HepG2 (cell line): ENCODE data around the gene AJUBA. TPM values are rescaled to one million over a fixed set of nuclear protein-coding genes. Genes with fewer than 3 reads are reported as not detected.

Experiments
- GPN1 ChIP-seq: sonication (generic); formaldehyde crosslinking; IDR thresholded peaks from 2 replicates; pipeline ENCODE4 v1.5.1; 2020; ENCODE audit warnings: missing genetic modification reagents, borderline replicate concordance
- KAT7 ChIP-seq: IDR thresholded peaks from 2 replicates; pipeline ENCODE4 v1.6.1; 2018; ENCODE audit warnings: borderline replicate concordance, missing compliant biosample characterization
- NR1H2 ChIP-seq: sonication (generic); formaldehyde crosslinking; IDR thresholded peaks from 2 replicates; pipeline ENCODE4 v1.8.1; 2022; ENCODE audit warnings: low read depth, missing genetic modification reagents, borderline replicate concordance
- PHF21A ChIP-seq: sonication (generic); formaldehyde crosslinking; IDR thresholded peaks from 2 replicates; pipeline ENCODE4 v1.5.0; 2020; ENCODE audit warnings: mild to moderate bottlenecking, missing genetic modification reagents
- SP4 ChIP-seq: sonication (generic); formaldehyde crosslinking; IDR thresholded peaks from 2 replicates; pipeline ENCODE4 v1.8.1; 2023; ENCODE audit warnings: mild to moderate bottlenecking, missing genetic modification reagents
- TOPORS ChIP-seq: sonication (generic); formaldehyde crosslinking; IDR thresholded peaks from 2 replicates; pipeline ENCODE4 v1.8.0; 2023; ENCODE audit warnings: mild to moderate bottlenecking, missing genetic modification reagents
- TSC22D2 ChIP-seq: sonication (generic); formaldehyde crosslinking; IDR thresholded peaks from 2 replicates; pipeline ENCODE4 v1.5.1; 2020; ENCODE audit warnings: missing genetic modification reagents, mild to moderate bottlenecking, borderline replicate concordance
- ZBED4 ChIP-seq: sonication (generic); formaldehyde crosslinking; IDR thresholded peaks from 2 replicates; pipeline ENCODE4 v1.4.0; 2020; ENCODE audit warnings: missing genetic modification reagents, borderline replicate concordance
- ZFP82 ChIP-seq: sonication (generic); formaldehyde crosslinking; IDR thresholded peaks from 2 replicates; pipeline ENCODE4 v1.5.1; 2020; ENCODE audit warnings: mild to moderate bottlenecking, missing genetic modification reagents, borderline replicate concordance
- ZMYM3 ChIP-seq: sonication (generic); formaldehyde crosslinking; IDR thresholded peaks from 2 replicates; pipeline ENCODE4 v1.5.1; 2020; ENCODE audit warnings: mild to moderate bottlenecking, missing genetic modification reagents
- ZNF354B ChIP-seq: sonication (generic); formaldehyde crosslinking; IDR thresholded peaks from 2 replicates; pipeline ENCODE4 v1.8.0; 2022; ENCODE audit warnings: mild to moderate bottlenecking, missing genetic modification reagents
- ZSCAN21 ChIP-seq: sonication (generic); formaldehyde crosslinking; IDR thresholded peaks from 2 replicates; pipeline ENCODE4 v1.8.0; 2022; ENCODE audit warnings: mild to moderate bottlenecking, missing genetic modification reagents, moderate library complexity, borderline replicate concordance
- polyA plus RNA-seq, 8 experiments: library from polyadenylated mRNA; depleted of rRNA in 3 of 8; stranded (reverse) in 7 of 8; unstranded in 1 of 8; fragments of >200 nt; fragmentation: Illumina TruSeq in 4 of 8; extraction: Trizol in 4 of 8; gene quantifications; 2 replicates each; pipeline versions ENCODE4 v1.2.1 to v1.2.3, GENCODE V29; 2011 to 2016; ENCODE audit warnings: low read depth in 4 of 8, missing spikeins in 1 of 8, mixed read lengths in 1 of 8; ENCODE audit not compliant: insufficient read depth in 1 of 8
- total RNA-seq, 5 experiments: library from RNA; depleted of rRNA; stranded (reverse); fragments of >200 nt; fragmentation: Illumina TruSeq; extraction: Trizol; gene quantifications; 2 replicates each; pipeline ENCODE4 v1.2.3, GENCODE V29; 2016; ENCODE audit warnings: low read depth in 1 of 5
- TF ChIP-seq, protein P1 (sequence below): sonication (generic); formaldehyde crosslinking; IDR thresholded peaks from 2 replicates; pipeline ENCODE4 v1.4.0; 2020; ENCODE audit warnings: missing genetic modification reagents
- TF ChIP-seq, protein P2 (sequence below): sonication (generic); formaldehyde crosslinking; IDR thresholded peaks from 2 replicates; pipeline ENCODE4 v1.9.0; 2021; ENCODE audit warnings: mild to moderate bottlenecking, missing genetic modification reagents

Gene AJUBA
- total and polyA plus RNA-seq, 2 of the 13 experiments (the other 11 are each of a cell fraction or from before 2014, with no cell fraction given): 157 to 241 TPM

- peak; percentile 64; the same call in 1 of the 2 replicates for TF ChIP-seq ZMYM3 (CRISPR knock-in tag)
- TF ChIP-seq, protein P1, sequence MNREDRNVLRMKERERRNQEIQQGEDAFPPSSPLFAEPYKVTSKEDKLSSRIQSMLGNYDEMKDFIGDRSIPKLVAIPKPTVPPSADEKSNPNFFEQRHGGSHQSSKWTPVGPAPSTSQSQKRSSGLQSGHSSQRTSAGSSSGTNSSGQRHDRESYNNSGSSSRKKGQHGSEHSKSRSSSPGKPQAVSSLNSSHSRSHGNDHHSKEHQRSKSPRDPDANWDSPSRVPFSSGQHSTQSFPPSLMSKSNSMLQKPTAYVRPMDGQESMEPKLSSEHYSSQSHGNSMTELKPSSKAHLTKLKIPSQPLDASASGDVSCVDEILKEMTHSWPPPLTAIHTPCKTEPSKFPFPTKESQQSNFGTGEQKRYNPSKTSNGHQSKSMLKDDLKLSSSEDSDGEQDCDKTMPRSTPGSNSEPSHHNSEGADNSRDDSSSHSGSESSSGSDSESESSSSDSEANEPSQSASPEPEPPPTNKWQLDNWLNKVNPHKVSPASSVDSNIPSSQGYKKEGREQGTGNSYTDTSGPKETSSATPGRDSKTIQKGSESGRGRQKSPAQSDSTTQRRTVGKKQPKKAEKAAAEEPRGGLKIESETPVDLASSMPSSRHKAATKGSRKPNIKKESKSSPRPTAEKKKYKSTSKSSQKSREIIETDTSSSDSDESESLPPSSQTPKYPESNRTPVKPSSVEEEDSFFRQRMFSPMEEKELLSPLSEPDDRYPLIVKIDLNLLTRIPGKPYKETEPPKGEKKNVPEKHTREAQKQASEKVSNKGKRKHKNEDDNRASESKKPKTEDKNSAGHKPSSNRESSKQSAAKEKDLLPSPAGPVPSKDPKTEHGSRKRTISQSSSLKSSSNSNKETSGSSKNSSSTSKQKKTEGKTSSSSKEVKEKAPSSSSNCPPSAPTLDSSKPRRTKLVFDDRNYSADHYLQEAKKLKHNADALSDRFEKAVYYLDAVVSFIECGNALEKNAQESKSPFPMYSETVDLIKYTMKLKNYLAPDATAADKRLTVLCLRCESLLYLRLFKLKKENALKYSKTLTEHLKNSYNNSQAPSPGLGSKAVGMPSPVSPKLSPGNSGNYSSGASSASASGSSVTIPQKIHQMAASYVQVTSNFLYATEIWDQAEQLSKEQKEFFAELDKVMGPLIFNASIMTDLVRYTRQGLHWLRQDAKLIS (CRISPR knock-in tag): no peak
- peak; percentile 55; the same call in 1 of the 2 replicates for TF ChIP-seq ZNF354B (CRISPR knock-in tag)
- TF ChIP-seq ZFP82 (CRISPR knock-in tag): no peak; the same call in 1 of the 2 replicates
- TF ChIP-seq KAT7 (CRISPR knock-in tag): peak; percentile 88; the same call in 1 of the 2 replicates
- peak; percentile 99 for TF ChIP-seq TOPORS (CRISPR knock-in tag)
- no peak; the same call in 1 of the 2 replicates for TF ChIP-seq NR1H2
- TF ChIP-seq, protein P2, sequence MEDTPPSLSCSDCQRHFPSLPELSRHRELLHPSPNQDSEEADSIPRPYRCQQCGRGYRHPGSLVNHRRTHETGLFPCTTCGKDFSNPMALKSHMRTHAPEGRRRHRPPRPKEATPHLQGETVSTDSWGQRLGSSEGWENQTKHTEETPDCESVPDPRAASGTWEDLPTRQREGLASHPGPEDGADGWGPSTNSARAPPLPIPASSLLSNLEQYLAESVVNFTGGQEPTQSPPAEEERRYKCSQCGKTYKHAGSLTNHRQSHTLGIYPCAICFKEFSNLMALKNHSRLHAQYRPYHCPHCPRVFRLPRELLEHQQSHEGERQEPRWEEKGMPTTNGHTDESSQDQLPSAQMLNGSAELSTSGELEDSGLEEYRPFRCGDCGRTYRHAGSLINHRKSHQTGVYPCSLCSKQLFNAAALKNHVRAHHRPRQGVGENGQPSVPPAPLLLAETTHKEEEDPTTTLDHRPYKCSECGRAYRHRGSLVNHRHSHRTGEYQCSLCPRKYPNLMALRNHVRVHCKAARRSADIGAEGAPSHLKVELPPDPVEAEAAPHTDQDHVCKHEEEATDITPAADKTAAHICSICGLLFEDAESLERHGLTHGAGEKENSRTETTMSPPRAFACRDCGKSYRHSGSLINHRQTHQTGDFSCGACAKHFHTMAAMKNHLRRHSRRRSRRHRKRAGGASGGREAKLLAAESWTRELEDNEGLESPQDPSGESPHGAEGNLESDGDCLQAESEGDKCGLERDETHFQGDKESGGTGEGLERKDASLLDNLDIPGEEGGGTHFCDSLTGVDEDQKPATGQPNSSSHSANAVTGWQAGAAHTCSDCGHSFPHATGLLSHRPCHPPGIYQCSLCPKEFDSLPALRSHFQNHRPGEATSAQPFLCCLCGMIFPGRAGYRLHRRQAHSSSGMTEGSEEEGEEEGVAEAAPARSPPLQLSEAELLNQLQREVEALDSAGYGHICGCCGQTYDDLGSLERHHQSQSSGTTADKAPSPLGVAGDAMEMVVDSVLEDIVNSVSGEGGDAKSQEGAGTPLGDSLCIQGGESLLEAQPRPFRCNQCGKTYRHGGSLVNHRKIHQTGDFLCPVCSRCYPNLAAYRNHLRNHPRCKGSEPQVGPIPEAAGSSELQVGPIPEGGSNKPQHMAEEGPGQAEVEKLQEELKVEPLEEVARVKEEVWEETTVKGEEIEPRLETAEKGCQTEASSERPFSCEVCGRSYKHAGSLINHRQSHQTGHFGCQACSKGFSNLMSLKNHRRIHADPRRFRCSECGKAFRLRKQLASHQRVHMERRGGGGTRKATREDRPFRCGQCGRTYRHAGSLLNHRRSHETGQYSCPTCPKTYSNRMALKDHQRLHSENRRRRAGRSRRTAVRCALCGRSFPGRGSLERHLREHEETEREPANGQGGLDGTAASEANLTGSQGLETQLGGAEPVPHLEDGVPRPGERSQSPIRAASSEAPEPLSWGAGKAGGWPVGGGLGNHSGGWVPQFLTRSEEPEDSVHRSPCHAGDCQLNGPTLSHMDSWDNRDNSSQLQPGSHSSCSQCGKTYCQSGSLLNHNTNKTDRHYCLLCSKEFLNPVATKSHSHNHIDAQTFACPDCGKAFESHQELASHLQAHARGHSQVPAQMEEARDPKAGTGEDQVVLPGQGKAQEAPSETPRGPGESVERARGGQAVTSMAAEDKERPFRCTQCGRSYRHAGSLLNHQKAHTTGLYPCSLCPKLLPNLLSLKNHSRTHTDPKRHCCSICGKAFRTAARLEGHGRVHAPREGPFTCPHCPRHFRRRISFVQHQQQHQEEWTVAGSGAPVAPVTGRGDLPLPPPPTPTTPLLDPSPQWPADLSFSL (CRISPR knock-in tag): no peak
- TF ChIP-seq TSC22D2 (CRISPR knock-in tag): peak; percentile 88
- peak; percentile 96 for TF ChIP-seq PHF21A (CRISPR knock-in tag)
- peak; percentile 97 for TF ChIP-seq SP4 (CRISPR knock-in tag)
- peak; percentile 93; the same call in 1 of the 2 replicates for TF ChIP-seq GPN1 (CRISPR knock-in tag)
- TF ChIP-seq ZBED4: peak; percentile 98
- peak; percentile 97 for TF ChIP-seq ZSCAN21 (CRISPR knock-in tag)
These were observed 53.0 kb downstream of the AJUBA start, which contains the start of gene PRMT5 (continued) for GRCh38 chr14:22929104-22929960.
